HCT116 (cell line): ENCODE data around the gene PPP2R1B. TPM values are rescaled to one million over a fixed set of nuclear protein-coding genes. Genes with fewer than 3 reads are reported as not detected.

Experiments used
- ATAC-seq: fragments of 200-7000 bp; cut with Tn5 transposase; 2 replicates; pipeline ENCODE4 v1.9.1; 2020; ENCODE audit warnings: mild to moderate bottlenecking, moderate library complexity
- BruUV-seq: library from RNA; stranded (reverse); fragments of 400-500 nt; replicated peaks from 2 replicates; lab custom pipeline; 2021; lab: Mats Ljungman, UMichigan
- CTCF ChIA-PET: fragments of 300-600 bp; sonication (Branson Sonifier 250); formaldehyde crosslinking; loops from one replicate; lab custom pipeline; 2021; ENCODE audit warnings: antibody characterized with exemption; lab: Charles Lee
- POLR2A ChIA-PET: fragments of 300-600, 350-600 bp; sonication (Branson Sonifier 250); formaldehyde crosslinking; loops from one replicate; lab custom pipeline; 2021; ENCODE audit warnings: antibody characterized with exemption; lab: Charles Lee
- RAD21 ChIA-PET, 2 experiments: fragments of 300-600 bp; sonication (Branson Sonifier 250); formaldehyde crosslinking; loops; one replicate each; lab custom pipeline; 2023; ENCODE audit warnings: low total read pairs in 2 of 2; ENCODE audit not compliant: uncharacterized antibody in 2 of 2, unreplicated experiment in 2 of 2, low non-redundant PET in 1 of 2; lab: Charles Lee
- DNase-seq: peaks from one replicate; pipeline ENCODE4 v3.0.0-alpha.2; 2010; ENCODE audit warnings: low read depth, low spot score
- H2AFZ ChIP-seq: fragments of 200-600 bp; shearing (Covaris generic), sonication (generic); 2 replicates; pipeline ENCODE4 v1.6.1; 2017; ENCODE audit warnings: low read depth, mixed run types, mixed read lengths, antibody characterized with exemption, low read length; ENCODE audit not compliant: poor library complexity, severe bottlenecking
- H3K27ac ChIP-seq: 2 replicates; pipeline ENCODE4 v1.5.1; 2012; ENCODE audit warnings: low read depth, low read length
- H3K27me3 ChIP-seq: fragments of 200-600 bp; sonication (generic); 2 replicates; pipeline ENCODE4 v1.6.1; 2016; ENCODE audit warnings: mixed run types, low read length, mixed read lengths; ENCODE audit not compliant: insufficient read depth
- H3K36me3 ChIP-seq, 2 experiments: fragments of 200-500 bp in 1 of 2; fragments of 200-600 bp in 1 of 2; sonication (Bioruptor generic) in 1 of 2; sonication (generic) in 1 of 2; 2 replicates each; pipeline versions ENCODE4 v1.5.1 to v1.6.1; 2014 to 2016; ENCODE audit warnings: low read length in 2 of 2, inconsistent platforms in 1 of 2, mixed read lengths in 1 of 2, mixed run types in 1 of 2; ENCODE audit not compliant: insufficient read depth in 2 of 2, control insufficient read depth in 1 of 2
- H3K4me1 ChIP-seq, 2 experiments: fragments of 200-600 bp in 1 of 2; sonication (generic) in 1 of 2; 2 replicates each; pipeline versions ENCODE4 v1.5.1 to v1.6.1; 2012 to 2017; ENCODE audit warnings: low read length in 2 of 2, inconsistent platforms in 1 of 2, mild to moderate bottlenecking in 1 of 2, mixed read lengths in 1 of 2, mixed run types in 1 of 2, moderate library complexity in 1 of 2; ENCODE audit not compliant: insufficient read depth in 2 of 2, control insufficient read depth in 1 of 2
- H3K4me2 ChIP-seq: fragments of 200-600 bp; sonication (generic); 2 replicates; pipeline ENCODE4 v1.6.1; 2017; ENCODE audit warnings: mixed run types, low read length, mixed read lengths
- H3K4me3 ChIP-seq, 2 experiments: fragments of 200-600 bp in 1 of 2; sonication (generic) in 1 of 2; replicated peaks in 1 of 2; 2 replicates each; pipeline ENCODE4 v1.5.1; 2011 to 2016; ENCODE audit warnings: low read length in 2 of 2, control low read depth in 1 of 2, low read depth in 1 of 2, mild to moderate bottlenecking in 1 of 2, mixed read lengths in 1 of 2, mixed run types in 1 of 2
- H3K79me2 ChIP-seq: fragments of 200-600 bp; sonication (generic); 2 replicates; pipeline ENCODE4 v1.6.1; 2017; ENCODE audit warnings: mild to moderate bottlenecking, mixed run types, low read length, moderate library complexity, mixed read lengths; ENCODE audit not compliant: insufficient read depth
- H3K9ac ChIP-seq: fragments of 200-600 bp; sonication (generic); 2 replicates; pipeline ENCODE4 v1.6.1; 2016; ENCODE audit warnings: low read length, mixed read lengths
- H3K9me2 ChIP-seq: fragments of 200-600 bp; sonication (generic), shearing (Covaris generic); 2 replicates; pipeline ENCODE4 v1.6.1; 2017; ENCODE audit warnings: mixed run types, mild to moderate bottlenecking, moderate library complexity; ENCODE audit not compliant: insufficient read depth
- H3K9me3 ChIP-seq, 2 experiments: fragments of 200-500 bp in 1 of 2; fragments of 200-600 bp in 1 of 2; sonication (Bioruptor generic) in 1 of 2; sonication (generic) in 1 of 2; 2 replicates each; pipeline ENCODE4 v1.6.1; 2014 to 2017; ENCODE audit warnings: low read length in 2 of 2, mixed read lengths in 2 of 2, inconsistent platforms in 1 of 2, low read depth in 1 of 2, mild to moderate bottlenecking in 1 of 2, mixed run types in 1 of 2, moderate library complexity in 1 of 2; ENCODE audit not compliant: control insufficient read depth in 1 of 2, insufficient read depth in 1 of 2
- H4K20me1 ChIP-seq: fragments of 200-600 bp; sonication (generic), shearing (Covaris generic); 2 replicates; pipeline ENCODE4 v1.6.1; 2017; ENCODE audit warnings: mixed run types, mild to moderate bottlenecking, moderate library complexity; ENCODE audit not compliant: insufficient read depth
- CEBPB ChIP-seq: IDR thresholded peaks from 2 replicates; pipeline ENCODE4 v1.6.1; 2012; ENCODE audit warnings: low read depth
- POLR2A ChIP-seq: IDR thresholded peaks from 2 replicates; pipeline ENCODE4 v1.7.0; 2011; ENCODE audit warnings: borderline replicate concordance; ENCODE audit not compliant: insufficient read depth, insufficient read length; ENCODE audit errors: extremely low read depth
- SP1 ChIP-seq: IDR thresholded peaks from 2 replicates; pipeline ENCODE4 v1.6.1; 2012; ENCODE audit warnings: low read depth
- SRF ChIP-seq: IDR thresholded peaks from 2 replicates; pipeline ENCODE4 v1.6.1; 2012; ENCODE audit warnings: low read depth
- TCF7L2 ChIP-seq: IDR thresholded peaks from 2 replicates; pipeline ENCODE4 v1.7.0; 2011; ENCODE audit warnings: borderline replicate concordance, inconsistent platforms; ENCODE audit not compliant: insufficient read depth, insufficient read length; ENCODE audit errors: extremely low read depth
- intact Hi-C: fragments of 100-400 bp; cut with micrococcal nuclease; formaldehyde crosslinking; loops from 2 replicates; pipeline ENCODE4 v1.10.0; 2022
- total RNA-seq: library from RNA; stranded (reverse); gene quantifications from one replicate; pipeline ENCODE4 v1.2.1, GENCODE V29; 2021; ENCODE audit not compliant: unreplicated experiment
- TF ChIP-seq, protein P1 (sequence below), 3 experiments: fragments of 200-600 bp in 1 of 3; sonication (generic) in 1 of 3; IDR thresholded peaks in 2 of 3; conservative IDR thresholded peaks in 1 of 3; 2 replicates each; pipeline ENCODE4 v1.5.1; 2012 to 2017; ENCODE audit warnings: low read depth in 2 of 3, low read length in 2 of 3, antibody characterized with exemption in 1 of 3, borderline replicate concordance in 1 of 3, control low read depth in 1 of 3, mild to moderate bottlenecking in 1 of 3, mixed read lengths in 1 of 3, mixed run types in 1 of 3, moderate library complexity in 1 of 3; ENCODE audit not compliant: insufficient read depth in 1 of 3
- TF ChIP-seq, protein P2 (sequence below): IDR thresholded peaks from 2 replicates; pipeline ENCODE4 v1.6.1; 2011; ENCODE audit warnings: mild to moderate bottlenecking, low read length, moderate library complexity; ENCODE audit not compliant: insufficient replicate concordance; ENCODE audit errors: extremely low read depth
- TF ChIP-seq, protein P3 (sequence below): IDR thresholded peaks from 2 replicates; pipeline ENCODE4 v1.6.1; 2012

PPP2R1B gene
- total RNA-seq, 1 experiment from 2014 or later, result 24.9 TPM

DNA sequence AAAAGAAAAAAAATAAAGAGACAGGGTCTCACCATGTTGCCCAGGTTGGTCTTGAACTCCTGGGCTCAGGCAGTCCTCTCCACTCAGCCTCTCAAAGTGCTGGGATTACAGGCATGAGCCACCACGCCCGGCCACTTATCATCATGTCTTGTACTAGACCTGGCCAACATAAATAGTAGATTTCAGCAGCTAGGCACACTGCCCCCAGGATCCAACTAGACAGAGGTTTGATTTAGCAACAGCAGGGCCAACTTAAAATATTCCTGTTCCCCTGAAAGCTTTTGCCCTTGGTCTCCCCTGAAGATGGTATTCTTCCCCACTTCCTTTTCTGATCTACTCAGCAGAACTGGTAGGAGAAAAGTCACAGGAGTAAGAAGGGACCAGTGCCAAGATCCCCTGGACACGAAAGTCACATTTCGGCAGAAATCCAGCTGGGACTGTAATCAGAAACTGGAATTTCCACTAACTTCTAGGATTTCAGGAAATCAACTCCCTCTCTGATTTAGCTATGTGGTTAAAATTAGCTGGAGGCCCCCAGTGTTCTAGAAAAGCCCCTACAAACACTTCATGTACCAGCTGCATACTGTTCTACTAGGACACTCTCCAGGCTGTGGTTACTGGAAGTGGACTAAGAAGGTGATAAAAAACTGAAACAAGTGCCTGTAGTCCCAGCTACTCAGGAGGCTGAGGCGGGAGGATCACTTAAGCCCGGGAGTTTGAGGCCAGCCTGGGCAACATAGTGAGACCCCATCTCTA, 8.9 kb upstream of the PPP2R1B start:
- POLR2A ChIA-PET, result no interaction called here
- Histone ChIP-seq H3K9me2 (no peaks in the 10 kb centered on the region), H3K4me1 (peaks cover 0 to 5% of the 10 kb centered on the region in 2 experiments; a peak in 2 of 4 replicates), H3K36me3 (no peaks in the 10 kb centered on the region), H3K27me3 (no peaks in the 10 kb centered on the region), H4K20me1 (no peaks in the 10 kb centered on the region), H2AFZ (no peak overlapping the region), H3K27ac (no peak overlapping the region), H3K4me2 (no peak overlapping the region), H3K4me3 (no peak overlapping the region), H3K79me2 (no peaks in the 10 kb centered on the region), H3K9me3 (no peaks in the 10 kb centered on the region), H3K9ac (no peak overlapping the region)
- RAD21 ChIA-PET, result interaction anchor here in 1 of 2 experiments (0.7 kb wide), 1 partner anchor 60 kb away, joined by 4 read pairs; no protein-coding TSS in a partner anchor
- CTCF ChIA-PET, result interaction anchor here (0.7 to 3.4 kb wide), 2 partner anchors 8 to 171 kb away, joined by 3 to 27 read pairs; partner anchors contain the start of gene PPP2R1B
- ATAC-seq (no peak), DNase-seq (no peak)
- no TSS peak for BruUV-seq
- intact Hi-C loops, result loop anchor here (5.0 kb wide), 1 partner anchor 67 kb away; no protein-coding TSS in a partner anchor
- TF ChIP-seq SP1, result no peak
- no peak for TF ChIP-seq SRF
- TF ChIP-seq POLR2A, result no peak
- TF ChIP-seq, protein P1, sequence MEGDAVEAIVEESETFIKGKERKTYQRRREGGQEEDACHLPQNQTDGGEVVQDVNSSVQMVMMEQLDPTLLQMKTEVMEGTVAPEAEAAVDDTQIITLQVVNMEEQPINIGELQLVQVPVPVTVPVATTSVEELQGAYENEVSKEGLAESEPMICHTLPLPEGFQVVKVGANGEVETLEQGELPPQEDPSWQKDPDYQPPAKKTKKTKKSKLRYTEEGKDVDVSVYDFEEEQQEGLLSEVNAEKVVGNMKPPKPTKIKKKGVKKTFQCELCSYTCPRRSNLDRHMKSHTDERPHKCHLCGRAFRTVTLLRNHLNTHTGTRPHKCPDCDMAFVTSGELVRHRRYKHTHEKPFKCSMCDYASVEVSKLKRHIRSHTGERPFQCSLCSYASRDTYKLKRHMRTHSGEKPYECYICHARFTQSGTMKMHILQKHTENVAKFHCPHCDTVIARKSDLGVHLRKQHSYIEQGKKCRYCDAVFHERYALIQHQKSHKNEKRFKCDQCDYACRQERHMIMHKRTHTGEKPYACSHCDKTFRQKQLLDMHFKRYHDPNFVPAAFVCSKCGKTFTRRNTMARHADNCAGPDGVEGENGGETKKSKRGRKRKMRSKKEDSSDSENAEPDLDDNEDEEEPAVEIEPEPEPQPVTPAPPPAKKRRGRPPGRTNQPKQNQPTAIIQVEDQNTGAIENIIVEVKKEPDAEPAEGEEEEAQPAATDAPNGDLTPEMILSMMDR (IDR thresholded peaks at IDR 0.05 in 2 of 3, conservative IDR thresholded peaks at IDR 0.05 in 1 of 3; ENCODE audit: borderline replicate concordance in 1 of 3, insufficient read depth in 1 of 3, low read depth in 2 of 3, low read length in 2 of 3), result no peak
- TF ChIP-seq, protein P2, sequence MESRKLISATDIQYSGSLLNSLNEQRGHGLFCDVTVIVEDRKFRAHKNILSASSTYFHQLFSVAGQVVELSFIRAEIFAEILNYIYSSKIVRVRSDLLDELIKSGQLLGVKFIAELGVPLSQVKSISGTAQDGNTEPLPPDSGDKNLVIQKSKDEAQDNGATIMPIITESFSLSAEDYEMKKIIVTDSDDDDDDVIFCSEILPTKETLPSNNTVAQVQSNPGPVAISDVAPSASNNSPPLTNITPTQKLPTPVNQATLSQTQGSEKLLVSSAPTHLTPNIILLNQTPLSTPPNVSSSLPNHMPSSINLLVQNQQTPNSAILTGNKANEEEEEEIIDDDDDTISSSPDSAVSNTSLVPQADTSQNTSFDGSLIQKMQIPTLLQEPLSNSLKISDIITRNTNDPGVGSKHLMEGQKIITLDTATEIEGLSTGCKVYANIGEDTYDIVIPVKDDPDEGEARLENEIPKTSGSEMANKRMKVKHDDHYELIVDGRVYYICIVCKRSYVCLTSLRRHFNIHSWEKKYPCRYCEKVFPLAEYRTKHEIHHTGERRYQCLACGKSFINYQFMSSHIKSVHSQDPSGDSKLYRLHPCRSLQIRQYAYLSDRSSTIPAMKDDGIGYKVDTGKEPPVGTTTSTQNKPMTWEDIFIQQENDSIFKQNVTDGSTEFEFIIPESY, result no peak
- TF ChIP-seq, protein P3, sequence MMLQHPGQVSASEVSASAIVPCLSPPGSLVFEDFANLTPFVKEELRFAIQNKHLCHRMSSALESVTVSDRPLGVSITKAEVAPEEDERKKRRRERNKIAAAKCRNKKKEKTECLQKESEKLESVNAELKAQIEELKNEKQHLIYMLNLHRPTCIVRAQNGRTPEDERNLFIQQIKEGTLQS, result no peak
- no peak for TF ChIP-seq CEBPB
- TF ChIP-seq TCF7L2, result no peak
